ENCODE data around the gene ZNRF1. TPM values are rescaled to one million over a fixed set of nuclear protein-coding genes. Genes with fewer than 3 reads are reported as not detected.
A peak's percentile ranks its signal among the peaks of the same experiment; 100 is the strongest.

The ZNRF1 gene
- total and polyA plus RNA-seq, 2 of the 8 experiments (the other 6 are each of a cell fraction or from before 2014, with no cell fraction given) = 33.5 to 52.9 TPM

DNA sequence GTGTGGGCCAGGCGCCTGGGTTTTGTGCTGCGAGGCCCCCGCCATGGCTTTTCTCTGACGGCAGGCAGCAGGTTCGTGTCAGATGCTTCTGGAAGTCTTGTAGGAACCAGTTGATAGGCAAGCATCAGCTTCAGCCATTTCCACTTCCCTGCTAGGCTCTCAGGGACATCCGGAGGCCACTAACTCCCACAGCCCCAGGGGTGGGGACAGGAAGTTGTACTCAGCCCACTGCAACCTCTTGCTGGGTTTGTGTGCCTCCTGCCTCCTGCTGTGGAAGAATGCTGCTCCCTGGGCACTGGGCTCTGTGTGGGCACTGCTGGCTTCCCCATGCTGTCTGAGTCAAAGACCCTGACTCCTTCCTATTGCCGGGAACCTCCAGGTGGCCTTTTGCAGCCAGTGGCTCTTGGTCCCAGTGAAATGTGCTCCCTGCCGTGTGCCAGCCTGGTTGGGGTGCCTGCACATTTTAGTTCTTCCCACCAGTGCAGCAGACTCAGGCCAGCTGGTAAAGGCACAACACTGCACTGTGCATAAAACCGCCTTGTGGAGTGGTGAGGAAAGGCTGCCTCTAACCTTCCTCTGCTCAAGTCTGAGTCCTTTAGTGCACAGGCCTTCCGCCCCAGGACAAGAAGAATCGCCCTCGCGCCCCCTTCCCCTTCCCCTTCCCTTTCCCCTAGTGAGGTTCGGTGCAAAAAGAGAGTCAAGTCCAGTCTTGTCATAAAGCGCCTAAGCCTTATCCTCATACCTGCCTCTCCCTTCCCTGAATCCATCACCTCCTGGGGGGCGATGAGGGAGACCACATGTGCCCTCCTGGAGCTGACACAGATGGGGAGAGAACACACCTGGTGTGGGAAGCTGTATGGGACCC lies 101.1 kb downstream of the ZNRF1 start:
- Histone ChIP-seq H4K5ac (ENCODE audit: insufficient read length, low read depth, low read length) (no peak overlapping the region), H3K79me1 (ENCODE audit: low read depth, low read length) (peaks cover 23% of the 10 kb centered on the region), H2BK12ac (ENCODE audit: low read depth, low read length) (peak overlapping the region; percentile 42; the same call in 1 of the 2 replicates), H4K20me1 (replicated peaks in 1 of 2; ENCODE audit: control insufficient read depth in 1 of 2, insufficient read depth in 2 of 2, low read length in 2 of 2) (peaks cover 11 to 15% of the 10 kb centered on the region in 2 experiments), H3K4me2 (ENCODE audit: insufficient read depth in 1 of 2, low read depth in 2 of 2, low read length in 2 of 2) (peak overlapping the region in 1 of 2 experiments; percentile 10; a peak in 1 of 4 replicates), H3K27ac (ENCODE audit: low read depth, low read length) (no peak overlapping the region), H3K27me3 (replicated peaks in 1 of 4; ENCODE audit: control insufficient read depth in 3 of 4, extremely low read depth in 1 of 4, insufficient read depth in 3 of 4, low read length in 3 of 4) (no peaks in the 10 kb centered on the region), H2AK5ac (ENCODE audit: low read depth, low read length) (no peak overlapping the region; the same call in 1 of the 2 replicates), H3K4me1 (replicated peaks in 1 of 4; ENCODE audit: control insufficient read depth in 3 of 4, insufficient read depth in 4 of 4, low read length in 3 of 4) (peaks cover 9 to 45% (median 32%) of the 10 kb centered on the region in 4 experiments), H2BK20ac (ENCODE audit: low read length) (no peak overlapping the region), H3K79me2 (ENCODE audit: control insufficient read depth in 1 of 2, insufficient read depth in 2 of 2, low read length in 2 of 2) (peaks cover 0 to 28% of the 10 kb centered on the region in 2 experiments; a peak in 1 of 4 replicates), H2AFZ (ENCODE audit: low read length) (no peak overlapping the region), H3K4ac (replicated peaks; ENCODE audit: insufficient read length, low read depth, low read length) (no peak overlapping the region), H3K36me3 (ENCODE audit: control insufficient read depth in 2 of 4, insufficient read depth in 4 of 4, low read length in 3 of 4) (peaks cover 0 to 4% (median 0%) of the 10 kb centered on the region in 4 experiments; a peak in 1 of 8 replicates), H2BK120ac (replicated peaks; ENCODE audit: low read depth, low read length) (no peak overlapping the region), H4K91ac (replicated peaks; ENCODE audit: insufficient read length, low read length) (no peak overlapping the region), H3K9ac (replicated peaks in 1 of 4; ENCODE audit: extremely low read depth in 1 of 4, low read depth in 3 of 4, low read length in 3 of 4) (no peak overlapping the region; a peak in 2 of 7 replicates), H4K8ac (ENCODE audit: extremely low read depth, insufficient read depth, low read length) (no peak overlapping the region; the same call in 1 of the 2 replicates), H3K23ac (ENCODE audit: insufficient read length) (no peak overlapping the region), H3K14ac (ENCODE audit: insufficient read length) (no peak overlapping the region), H3K4me3 (ENCODE audit: extremely low read depth in 1 of 4, insufficient read depth in 2 of 4, low read depth in 3 of 4, low read length in 4 of 4) (no peak overlapping the region), H2BK5ac (ENCODE audit: low read depth, low read length) (peak overlapping the region; percentile 14; the same call in 1 of the 2 replicates), H3K56ac (replicated peaks; ENCODE audit: insufficient read length, low read depth, low read length) (no peak overlapping the region), H2BK15ac (ENCODE audit: low read length) (peak overlapping the region; percentile 51; the same call in 1 of the 2 replicates), H3K18ac (ENCODE audit: extremely low read depth, low read length) (no peak overlapping the region), H3K9me3 (ENCODE audit: insufficient read depth in 2 of 2, low read depth in 1 of 2, low read length in 1 of 2) (no peaks in the 10 kb centered on the region), H3K23me2 (ENCODE audit: low read depth, low read length) (no peaks in the 10 kb centered on the region; the same call in 1 of the 2 replicates)
- CTCF ChIA-PET (ENCODE audit: partially characterized antibody) = interaction anchor here (0.6 to 8.0 kb wide), 8 partner anchors 11 to 892 kb away, joined by 3 to 133 read pairs (median 3); partner anchors contain the start of gene ZNRF1
- WGBS, 2 experiments (ENCODE audit: extremely low coverage in 1 of 2, insufficient coverage in 1 of 2, insufficient read length in 1 of 2, insufficient replicate concordance in 2 of 2, low coverage in 1 of 2, low lambda C conversion rate in 2 of 2, missing lambda C conversion rate in 1 of 2) = 78% methylated on average over 11 of the region's 16 CpGs; no CpG with 5 or more reads in 1 of the 2 experiments
- FAIRE-seq (no peak), DNase-seq (ENCODE audit: low read depth in 1 of 2, low spot score in 2 of 2) (no peak)
- POLR2A ChIA-PET (ENCODE audit: partially characterized antibody) = interaction anchor here (0.5 to 5.0 kb wide), 3 partner anchors 10 to 107 kb away, joined by 3 to 42 read pairs (median 3); no protein-coding TSS in a partner anchor
- TF ChIP-seq GTF2F1 (IDR thresholded peaks at IDR 0.05; ENCODE audit: borderline replicate concordance, low read depth, low read length) (no peak), CBX5 (IDR thresholded peaks at IDR 0.05; ENCODE audit: low read depth, low read length) (no peak), SRF (IDR thresholded peaks at IDR 0.05; ENCODE audit: low read depth, low read length) (no peak), RFX5 (IDR thresholded peaks at IDR 0.05; ENCODE audit: borderline replicate concordance, low read depth, low read length) (no peak), SP1 (IDR thresholded peaks at IDR 0.05; ENCODE audit: low read depth, low read length) (no peak), GABPA (IDR thresholded peaks at IDR 0.05; ENCODE audit: borderline replicate concordance, insufficient read depth, low read length) (no peak), SP2 (IDR thresholded peaks at IDR 0.05; ENCODE audit: low read length) (no peak), KDM5A (IDR thresholded peaks at IDR 0.05; ENCODE audit: low read length) (no peak)
- TF ChIP-seq, protein P1, sequence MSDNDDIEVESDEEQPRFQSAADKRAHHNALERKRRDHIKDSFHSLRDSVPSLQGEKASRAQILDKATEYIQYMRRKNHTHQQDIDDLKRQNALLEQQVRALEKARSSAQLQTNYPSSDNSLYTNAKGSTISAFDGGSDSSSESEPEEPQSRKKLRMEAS (IDR thresholded peaks at IDR 0.05) = no peak

Data from H1 (cell line).